Activated T-cell treated with anti-CD3 and anti-CD28 coated beads for 48 hours (primary cell): ENCODE measurements around the gene VAPA.

ENCODE experiments used
- DNase-seq: peaks from one replicate; pipeline ENCODE4 v3.0.0-alpha.2; 2020; ENCODE audit warnings: low read depth

Gene VAPA

DNA sequence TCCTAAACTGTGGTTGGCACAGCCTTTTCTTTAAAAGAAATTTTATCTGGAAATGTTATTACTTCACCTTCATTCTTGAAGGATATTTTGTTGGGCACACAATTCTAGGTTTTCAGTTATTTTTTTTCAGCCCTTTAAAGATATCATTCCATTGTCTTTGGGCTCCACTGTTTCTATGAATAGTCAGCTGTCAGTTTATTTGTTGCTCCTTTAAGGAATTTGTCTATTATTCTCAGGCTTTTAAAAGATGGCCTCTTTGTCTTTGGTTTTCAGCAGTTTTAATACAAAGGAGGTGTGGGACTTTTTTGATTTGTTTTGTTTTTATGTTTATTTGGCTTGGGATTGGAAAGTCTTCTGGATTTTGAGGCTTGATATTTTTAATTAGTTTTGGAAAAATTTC lies 61.8 kb downstream of the VAPA start:
- DNase-seq, result no peak

GRCh38 chr18:9982711-9983110 lies 68.9 kb downstream of the VAPA start:
- no peak for DNase-seq

DNA sequence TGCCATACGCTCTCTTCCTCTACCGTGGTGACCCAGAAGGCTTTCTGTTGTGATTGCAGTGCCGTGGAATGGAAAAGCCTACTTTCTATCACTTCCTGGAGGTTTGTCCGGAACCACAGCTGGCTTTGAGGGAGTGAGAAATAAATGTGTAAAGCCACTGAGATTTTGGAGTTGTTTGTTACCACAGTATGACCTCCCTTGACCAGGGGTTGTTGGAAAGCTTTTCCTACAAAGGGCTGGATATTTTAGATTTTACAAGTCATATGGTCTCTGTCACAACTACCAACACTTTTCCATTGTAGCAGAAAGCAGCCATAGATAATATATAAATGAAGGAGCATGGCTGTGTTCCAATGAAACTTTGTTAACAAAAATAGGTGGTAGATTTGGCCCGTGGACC lies 70.3 kb downstream of the VAPA start:
- DNase-seq, result no peak

GRCh38 chr18:9985641-9986040 lies 71.8 kb downstream of the VAPA start:
- DNase-seq, result no peak

DNA sequence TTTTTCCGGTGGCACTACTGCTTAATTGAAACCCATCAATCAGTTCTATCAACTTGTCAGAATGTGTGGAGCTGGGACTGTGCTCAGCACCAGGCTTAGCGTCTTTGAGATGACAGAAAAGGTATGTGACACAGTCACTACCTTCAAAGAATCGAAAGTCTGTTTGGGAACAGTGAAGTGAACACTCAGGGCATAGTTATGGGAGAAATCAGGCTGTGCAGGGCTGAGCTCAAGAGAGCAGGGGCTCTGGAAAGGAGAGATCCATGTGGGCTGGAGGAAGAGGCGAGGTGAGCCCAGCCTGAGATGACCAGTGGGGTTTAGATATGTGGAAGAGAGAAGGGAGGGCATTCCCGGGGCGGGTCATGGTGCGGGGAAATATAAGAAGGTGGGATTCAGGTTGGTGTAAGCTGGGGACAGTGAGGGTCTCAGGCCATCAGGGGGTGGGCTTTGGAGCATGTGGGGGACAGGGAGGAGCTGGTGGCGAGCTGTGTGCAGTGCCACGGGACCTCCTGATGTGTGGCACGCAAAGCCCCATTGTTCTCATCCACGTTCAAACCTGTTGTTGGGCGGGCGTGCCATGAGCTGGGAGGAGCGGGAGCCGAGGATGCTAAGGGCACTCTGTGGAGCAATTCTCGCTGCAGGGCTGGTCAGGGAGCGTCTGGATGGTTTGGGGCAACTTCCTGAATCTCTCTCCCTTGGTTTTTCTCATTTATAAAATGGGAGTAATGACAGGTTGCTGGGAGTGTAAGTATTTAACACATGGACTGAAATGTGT lies 72.5 kb downstream of the VAPA start:
- no peak for DNase-seq

GRCh38 chr18:9987345-9987744 lies 73.5 kb downstream of the VAPA start:
- no peak for DNase-seq

DNA sequence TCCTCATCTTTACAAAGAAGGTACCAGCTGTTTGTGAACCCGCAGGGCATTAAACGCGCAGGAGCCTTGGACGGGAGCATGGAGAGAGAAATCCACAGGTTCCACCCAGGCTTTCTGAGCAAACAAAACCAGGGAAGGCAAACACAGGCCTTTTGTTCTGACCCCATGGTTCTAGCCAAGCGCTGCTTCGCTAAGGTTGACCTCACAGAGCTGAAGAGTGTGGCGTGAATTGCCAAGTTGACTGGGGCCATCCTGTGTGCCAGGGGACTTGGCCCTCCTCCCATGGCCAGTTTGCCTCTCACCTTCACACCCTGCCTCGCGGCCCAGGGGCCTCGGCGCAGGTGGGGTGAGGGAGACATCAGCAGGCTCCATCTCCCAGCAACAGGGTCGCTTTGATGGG lies 74.1 kb downstream of the VAPA start:
- DNase-seq, result no peak

GRCh38 chr18:9988665-9989064 lies 74.8 kb downstream of the VAPA start:
- no peak for DNase-seq

- no peak for DNase-seq
Measured at GRCh38 chr18:9989481-9989880, 75.7 kb downstream of the VAPA start.

- no peak for DNase-seq
Measured at GRCh38 chr18:9991011-9992000, 77.5 kb downstream of the VAPA start.

- no peak for DNase-seq
Measured at GRCh38 chr18:9992300-9992972, 78.6 kb downstream of the VAPA start.

- no peak for DNase-seq
Measured at GRCh38 chr18:9992973-9993520, 79.2 kb downstream of the VAPA start.

DNA sequence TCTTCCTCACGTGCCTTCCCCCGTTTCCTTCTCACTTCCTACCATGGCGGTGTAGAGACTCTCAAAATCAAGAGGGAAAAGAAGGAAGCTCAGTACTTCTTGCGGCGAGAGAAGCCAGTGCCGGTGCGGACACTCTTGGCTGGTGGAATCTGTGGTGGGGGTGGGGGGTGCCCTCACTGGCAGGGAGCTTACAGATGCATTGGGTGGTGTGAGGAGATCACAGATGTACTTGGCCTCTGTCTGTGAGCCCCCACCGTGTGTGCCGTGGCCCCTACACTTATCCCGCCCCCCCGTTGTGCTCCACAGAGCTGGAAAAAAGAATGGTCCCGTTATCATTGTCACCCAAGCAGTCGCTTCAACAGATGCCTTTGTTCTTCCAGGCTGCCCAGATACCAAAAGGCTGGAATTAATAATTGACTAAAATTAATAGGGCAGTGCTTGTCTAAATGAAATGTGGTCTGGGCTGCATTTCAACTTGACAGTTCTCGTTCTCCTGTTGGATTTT lies 79.8 kb downstream of the VAPA start:
- no peak for DNase-seq

- DNase-seq, result no peak
Measured at GRCh38 chr18:9994026-9994570, 80.3 kb downstream of the VAPA start.

DNA sequence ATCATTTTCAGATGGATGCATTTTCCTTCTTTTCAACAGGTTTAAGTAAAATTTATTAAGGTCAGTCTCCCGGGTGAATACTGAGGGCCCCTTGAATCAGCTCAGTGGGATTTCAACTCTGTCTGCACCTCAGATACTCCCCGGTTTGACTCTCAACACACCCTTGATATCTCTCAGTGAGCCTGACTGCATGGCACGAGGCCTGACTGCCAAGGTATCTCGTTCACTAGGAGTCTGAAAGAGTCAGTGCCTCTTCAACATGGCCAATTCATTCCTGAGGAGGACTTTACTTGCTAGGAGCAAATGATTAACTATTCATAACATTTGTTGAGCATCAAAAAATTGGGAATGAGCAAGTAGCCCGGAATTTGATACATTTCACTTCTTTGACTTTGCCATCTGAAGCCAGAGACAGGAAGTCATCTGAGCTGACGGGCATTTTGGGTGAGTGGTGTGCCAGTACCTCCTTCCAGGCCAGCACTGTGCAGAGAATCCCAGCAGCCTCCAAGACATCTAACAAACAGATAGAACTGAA lies 81.0 kb downstream of the VAPA start:
- no peak for DNase-seq

- DNase-seq, result no peak
Measured at GRCh38 chr18:9995631-9996030, 81.8 kb downstream of the VAPA start.

GRCh38 chr18:9996094-9996493 lies 82.3 kb downstream of the VAPA start:
- no peak for DNase-seq

GRCh38 chr18:9997711-9998110 lies 83.9 kb downstream of the VAPA start:
- no peak for DNase-seq

DNA sequence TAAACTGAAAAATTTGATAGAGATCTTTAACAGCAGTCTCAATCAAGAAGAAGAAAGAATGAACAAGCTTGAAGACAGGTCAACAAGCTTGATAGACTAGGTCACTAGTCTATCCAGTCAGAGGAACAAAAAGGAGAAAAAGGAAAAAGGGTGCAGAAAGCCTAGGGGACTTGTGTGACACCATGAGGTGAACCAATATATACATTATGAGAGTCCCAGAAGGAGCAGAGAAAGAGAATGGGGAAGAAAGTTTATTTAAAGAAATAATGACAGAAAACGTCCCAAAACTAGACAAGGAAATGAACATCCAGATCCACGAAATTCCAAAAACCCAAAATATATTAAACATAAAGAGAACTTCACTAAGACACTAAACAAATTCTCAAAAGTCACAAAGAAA lies 84.5 kb downstream of the VAPA start:
- DNase-seq, result no peak

- no peak for DNase-seq
Measured at GRCh38 chr18:10002280-10002679, 88.5 kb downstream of the VAPA start.

- DNase-seq, result no peak
Measured at GRCh38 chr18:10003281-10003680, 89.5 kb downstream of the VAPA start.

DNA sequence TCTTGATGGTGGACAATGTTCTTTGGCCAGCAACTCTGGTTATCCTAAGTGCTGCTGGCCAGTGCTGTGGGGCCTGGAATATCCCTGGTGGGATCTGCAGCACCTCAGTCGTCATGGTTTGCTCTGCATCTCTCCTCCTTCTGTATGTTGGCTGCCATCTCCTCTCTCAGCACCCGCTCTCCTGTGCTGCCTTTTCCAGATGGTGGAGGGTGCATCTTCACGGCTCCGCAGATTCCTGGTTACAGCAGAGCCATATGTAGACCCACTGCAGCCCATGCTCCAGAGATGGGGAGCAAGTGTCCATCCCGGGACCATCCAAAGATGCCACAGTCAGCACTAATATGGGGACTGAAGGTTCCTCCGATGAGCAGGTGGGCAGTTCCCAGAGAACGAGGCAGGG lies 90.0 kb downstream of the VAPA start:
- DNase-seq, result no peak
